GM19193 (cell line): ENCODE measurements around the gene B3GNT7.

ENCODE experiments used
- POLR2A ChIP-seq: IDR thresholded peaks from 4 replicates; pipeline ENCODE4 v1.6.1; 2011; ENCODE audit not compliant: insufficient read depth, insufficient read length; ENCODE audit errors: extremely low read depth

The B3GNT7 gene

GRCh38 chr2:231360881-231361371 is 34.6 kb upstream of the B3GNT7 start:
- no peak for TF ChIP-seq POLR2A

- peak; percentile 45 for TF ChIP-seq POLR2A
Observed at GRCh38 chr2:231361701-231362554, 33.6 kb upstream of the B3GNT7 start.

- TF ChIP-seq POLR2A: no peak
Observed at GRCh38 chr2:231362555-231363184, 32.8 kb upstream of the B3GNT7 start.

- TF ChIP-seq POLR2A: no peak
Observed at GRCh38 chr2:231364061-231364460, 31.4 kb upstream of the B3GNT7 start.

GRCh38 chr2:231364961-231365810 is 30.3 kb upstream of the B3GNT7 start:
- TF ChIP-seq POLR2A: no peak

- no peak for TF ChIP-seq POLR2A
Observed at GRCh38 chr2:231367178-231367577, 28.3 kb upstream of the B3GNT7 start.

- no peak for TF ChIP-seq POLR2A
Observed at GRCh38 chr2:231369580-231370428, 25.7 kb upstream of the B3GNT7 start.

GRCh38 chr2:231370429-231370748 is 25.1 kb upstream of the B3GNT7 start:
- no peak for TF ChIP-seq POLR2A

- TF ChIP-seq POLR2A: no peak
Observed at GRCh38 chr2:231370749-231371429, 24.6 kb upstream of the B3GNT7 start.

- TF ChIP-seq POLR2A: no peak
Observed at GRCh38 chr2:231371430-231372054, 24.0 kb upstream of the B3GNT7 start.

GRCh38 chr2:231372326-231372725 is 23.2 kb upstream of the B3GNT7 start:
- TF ChIP-seq POLR2A: no peak

GRCh38 chr2:231373184-231373583 is 22.3 kb upstream of the B3GNT7 start:
- TF ChIP-seq POLR2A: no peak

- TF ChIP-seq POLR2A: no peak
Observed at GRCh38 chr2:231373786-231374349, 21.6 kb upstream of the B3GNT7 start.
